BJ (cell line): ENCODE measurements around the gene RELL2. TPM values are rescaled to one million over a fixed set of nuclear protein-coding genes. Genes with fewer than 3 reads are reported as not detected.

Source experiments
- CTCF ChIA-PET: fragments of 350-600 bp; formaldehyde crosslinking; extraction: SDS; loops from one replicate; lab custom pipeline; 2021; ENCODE audit warnings: antibody characterized with exemption, inconsistent platforms; lab: Yijun Ruan, JAX
- POLR2A ChIA-PET: fragments of 300-600 bp; sonication (Branson Sonifier 250); formaldehyde crosslinking; extraction: SDS; loops from one replicate; lab custom pipeline; 2021; ENCODE audit warnings: antibody characterized with exemption; lab: Charles Lee
- DNase-seq: peaks from one replicate; pipeline ENCODE4 v3.0.0-alpha.2; 2011; ENCODE audit warnings: low read depth
- H3K27me3 ChIP-seq: 2 replicates; pipeline ENCODE4 v1.6.0; 2011; ENCODE audit warnings: low read length; ENCODE audit not compliant: control insufficient read depth, insufficient read depth
- H3K36me3 ChIP-seq: 2 replicates; pipeline ENCODE4 v1.5.1; 2011; ENCODE audit warnings: low read length; ENCODE audit not compliant: control insufficient read depth, insufficient read depth
- H3K4me3 ChIP-seq: 2 replicates; pipeline ENCODE4 v1.5.1; 2011; ENCODE audit warnings: low read depth, mild to moderate bottlenecking, control low read depth, low read length
- polyA plus RNA-seq: library from polyadenylated mRNA; depleted of rRNA; stranded (reverse); fragments of >200 nt; gene quantifications from 2 replicates; pipeline ENCODE4 v1.2.3, GENCODE V29; 2011
- TF ChIP-seq, protein P1 (sequence below): IDR thresholded peaks from 2 replicates; pipeline ENCODE4 v1.5.1; 2011; ENCODE audit warnings: low read depth, mild to moderate bottlenecking, control low read depth, inconsistent platforms, low read length, moderate library complexity; ENCODE audit not compliant: insufficient read depth

Gene RELL2
- polyA plus RNA-seq, 1 experiment = 5.0 TPM

DNA sequence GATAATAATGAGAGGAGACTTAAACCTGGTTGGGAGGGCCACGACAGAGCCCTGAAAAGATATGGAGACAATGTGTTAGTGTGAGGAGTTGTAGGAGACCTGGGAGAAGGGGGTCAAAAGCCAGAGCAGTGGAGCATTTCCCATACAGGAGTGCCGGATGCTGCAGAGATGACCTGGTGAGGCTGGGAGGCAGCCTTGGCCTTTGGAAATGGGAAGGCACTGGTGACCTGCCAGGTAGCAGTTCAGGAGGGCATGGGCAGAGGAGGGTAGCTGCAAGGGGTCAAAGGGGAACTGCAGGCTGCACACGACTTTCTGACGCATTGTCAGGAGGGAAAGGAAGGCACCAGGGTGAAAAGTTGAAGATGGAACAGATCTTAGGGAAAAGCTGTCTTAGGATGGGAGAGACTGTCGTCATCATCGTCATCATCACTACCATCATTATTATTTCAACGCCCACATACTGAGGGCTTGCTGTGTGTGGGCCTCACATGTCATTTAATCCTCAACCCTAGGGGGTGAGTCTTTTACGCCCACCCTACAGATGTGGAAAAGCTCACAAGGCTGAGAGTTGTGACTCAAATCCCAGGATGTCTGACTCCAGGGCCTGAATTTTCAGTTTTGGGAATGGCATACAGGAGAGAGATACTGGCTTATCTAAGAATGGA, 31.9 kb downstream of the RELL2 start:
- ChIA-PET CTCF (interaction anchor here (0.6 to 3.1 kb wide), 13 partner anchors 8 to 323 kb away, joined by 3 to 19 read pairs (median 5); partner anchors contain the start of genes PCDH1 and RNF14), POLR2A (interaction anchor here (0.7 kb wide), 1 partner anchor 997 kb away, joined by 4 read pairs; no protein-coding TSS in a partner anchor)
- no peaks in the 10 kb centered on the region for H3K27me3 ChIP-seq
- TF ChIP-seq, protein P1, sequence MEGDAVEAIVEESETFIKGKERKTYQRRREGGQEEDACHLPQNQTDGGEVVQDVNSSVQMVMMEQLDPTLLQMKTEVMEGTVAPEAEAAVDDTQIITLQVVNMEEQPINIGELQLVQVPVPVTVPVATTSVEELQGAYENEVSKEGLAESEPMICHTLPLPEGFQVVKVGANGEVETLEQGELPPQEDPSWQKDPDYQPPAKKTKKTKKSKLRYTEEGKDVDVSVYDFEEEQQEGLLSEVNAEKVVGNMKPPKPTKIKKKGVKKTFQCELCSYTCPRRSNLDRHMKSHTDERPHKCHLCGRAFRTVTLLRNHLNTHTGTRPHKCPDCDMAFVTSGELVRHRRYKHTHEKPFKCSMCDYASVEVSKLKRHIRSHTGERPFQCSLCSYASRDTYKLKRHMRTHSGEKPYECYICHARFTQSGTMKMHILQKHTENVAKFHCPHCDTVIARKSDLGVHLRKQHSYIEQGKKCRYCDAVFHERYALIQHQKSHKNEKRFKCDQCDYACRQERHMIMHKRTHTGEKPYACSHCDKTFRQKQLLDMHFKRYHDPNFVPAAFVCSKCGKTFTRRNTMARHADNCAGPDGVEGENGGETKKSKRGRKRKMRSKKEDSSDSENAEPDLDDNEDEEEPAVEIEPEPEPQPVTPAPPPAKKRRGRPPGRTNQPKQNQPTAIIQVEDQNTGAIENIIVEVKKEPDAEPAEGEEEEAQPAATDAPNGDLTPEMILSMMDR = no peak
- DNase-seq = no peak
- no peak overlapping the region for H3K4me3 ChIP-seq
- peaks cover 24% of the 10 kb centered on the region for H3K36me3 ChIP-seq

GRCh38 chr5:141669520-141669919, 32.7 kb downstream of the RELL2 start:
- Histone ChIP-seq H3K36me3 (peaks cover 21% of the 10 kb centered on the region), H3K27me3 (no peaks in the 10 kb centered on the region), H3K4me3 (no peak overlapping the region)
- POLR2A ChIA-PET = no interaction called here
- CTCF ChIA-PET = interaction anchor here (0.8 to 3.1 kb wide), 11 partner anchors 9 to 322 kb away, joined by 3 to 19 read pairs (median 6); partner anchors contain the start of genes PCDH1 and RNF14
- no peak for DNase-seq
- TF ChIP-seq, protein P1 = no peak

DNA sequence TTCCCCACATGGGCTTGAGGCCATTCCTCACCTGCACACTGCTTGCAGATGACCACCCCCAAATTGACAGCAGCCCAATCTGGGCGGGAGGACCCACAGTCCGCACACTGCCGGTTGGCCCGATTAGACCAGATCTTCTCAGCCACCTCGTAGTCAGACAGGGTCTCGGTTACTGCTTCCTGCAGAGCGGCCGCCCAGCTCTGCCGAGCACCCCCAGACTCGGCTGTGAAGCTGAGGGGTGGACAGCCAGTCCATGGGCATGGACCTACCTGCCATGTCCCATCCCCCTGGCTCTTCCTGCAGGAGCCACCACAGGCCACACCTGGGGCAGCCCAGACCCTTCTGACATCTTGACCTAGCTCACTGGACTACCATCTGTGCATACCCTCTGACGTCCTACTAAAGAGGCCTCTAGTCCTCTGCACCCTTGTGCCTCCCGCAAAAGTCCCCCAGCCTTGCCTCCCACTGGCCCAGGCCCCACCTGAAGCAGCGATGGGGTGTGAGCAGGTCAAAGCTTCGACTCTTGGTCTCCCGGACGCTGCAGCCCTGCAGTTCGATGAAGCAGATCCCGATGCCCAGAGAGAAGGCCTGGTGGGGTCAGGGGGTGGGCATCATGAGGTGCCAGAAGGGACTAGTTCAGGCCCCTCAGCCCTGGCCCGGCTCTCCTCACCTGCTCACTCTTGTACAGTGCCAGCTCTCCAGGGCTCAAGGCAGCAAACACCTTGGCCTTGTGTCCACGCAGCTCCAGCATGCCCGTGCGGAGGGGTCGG, 35.5 kb downstream of the RELL2 start:
- CTCF ChIA-PET = interaction anchor here (1.2 to 2.5 kb wide), 3 partner anchors 8 to 288 kb away, joined by 3 to 13 read pairs (median 8); no protein-coding TSS in a partner anchor
- Histone ChIP-seq H3K36me3 (peaks cover 22% of the 10 kb centered on the region), H3K4me3 (no peak overlapping the region), H3K27me3 (no peaks in the 10 kb centered on the region)
- TF ChIP-seq, protein P1 = no peak
- DNase-seq = no peak
- POLR2A ChIA-PET = no interaction called here

GRCh38 chr5:141672841-141673813, 36.3 kb downstream of the RELL2 start:
- ChIA-PET CTCF (interaction anchor here (1.1 to 2.5 kb wide), 4 partner anchors 9 to 296 kb away, joined by 3 to 13 read pairs (median 6); partner anchors contain the start of gene RNF14), POLR2A (no interaction called here)
- TF ChIP-seq, protein P1 = no peak
- peaks cover 24% of the 10 kb centered on the region for H3K36me3 ChIP-seq
- no peaks in the 10 kb centered on the region for H3K27me3 ChIP-seq
- no peak overlapping the region for H3K4me3 ChIP-seq
- no peak for DNase-seq
